A673 (cell line): ENCODE measurements around the gene PLEKHM1. TPM values are rescaled to one million over a fixed set of nuclear protein-coding genes. Genes with fewer than 3 reads are reported as not detected.

ENCODE experiments used
- BruUV-seq: library from RNA; stranded (reverse); fragments of 400-500 nt; replicated peaks from 2 replicates; lab custom pipeline; 2021; lab: Mats Ljungman, UMichigan
- CTCF ChIA-PET: fragments of 300-600 bp; sonication (Branson Sonifier 250); formaldehyde crosslinking; loops from one replicate; lab custom pipeline; 2022; ENCODE audit warnings: antibody characterized with exemption; lab: Charles Lee
- POLR2A ChIA-PET: fragments of 300-600 bp; sonication (Branson Sonifier 250); formaldehyde crosslinking; loops from one replicate; lab custom pipeline; 2022; ENCODE audit warnings: antibody characterized with exemption; ENCODE audit not compliant: low non-redundant PET; lab: Charles Lee
- DNase-seq: peaks from one replicate; pipeline ENCODE4 v3.0.0-alpha.2; 2015; ENCODE audit warnings: low spot score
- H3K27ac ChIP-seq: fragments of 200-600 bp; sonication (generic); 2 replicates; pipeline ENCODE4 v1.5.1; 2016; ENCODE audit warnings: mixed run types, low read depth, mild to moderate bottlenecking, mixed read lengths, antibody characterized with exemption, low read length; ENCODE audit not compliant: poor library complexity, severe bottlenecking
- H3K27me3 ChIP-seq: fragments of 200-600 bp; sonication (generic); replicated peaks from 2 replicates; pipeline ENCODE4 v1.6.1; 2017; ENCODE audit warnings: mixed run types, low read depth, mild to moderate bottlenecking, mixed read lengths, antibody characterized with exemption, low read length; ENCODE audit not compliant: insufficient read depth, poor library complexity
- H3K36me3 ChIP-seq: fragments of 200-600 bp; sonication (generic); 2 replicates; pipeline ENCODE4 v1.6.1; 2016; ENCODE audit warnings: mixed run types, mild to moderate bottlenecking, mixed read lengths, antibody characterized with exemption, low read length; ENCODE audit not compliant: insufficient read depth, poor library complexity, severe bottlenecking
- H3K4me1 ChIP-seq: fragments of 200-600 bp; sonication (generic); 2 replicates; pipeline ENCODE4 v1.6.1; 2017; ENCODE audit warnings: mixed run types, mild to moderate bottlenecking, mixed read lengths, antibody characterized with exemption, low read length; ENCODE audit not compliant: insufficient read depth, poor library complexity, severe bottlenecking
- H3K4me3 ChIP-seq: fragments of 200-600 bp; sonication (generic); 2 replicates; pipeline ENCODE4 v1.5.1; 2016; ENCODE audit warnings: low read depth, mixed run types, mild to moderate bottlenecking, mixed read lengths, low read length; ENCODE audit not compliant: poor library complexity, severe bottlenecking
- H3K9me3 ChIP-seq: fragments of 200-600 bp; sonication (generic); 2 replicates; pipeline ENCODE4 v1.6.1; 2016; ENCODE audit warnings: mixed run types, low read depth, mild to moderate bottlenecking, mixed read lengths, antibody characterized with exemption, low read length; ENCODE audit not compliant: poor library complexity, severe bottlenecking
- CTCF ChIP-seq: fragments of 300-800, 200-600 bp; sonication (generic); conservative IDR thresholded peaks from 2 replicates; pipeline ENCODE4 v1.5.1; 2017; ENCODE audit warnings: low read depth, mild to moderate bottlenecking, antibody characterized with exemption, low read length, moderate library complexity, mixed read lengths
- EZH2 ChIP-seq: fragments of 200-600 bp; sonication (generic); IDR thresholded peaks from 2 replicates; pipeline ENCODE4 v1.6.1; 2017; ENCODE audit warnings: borderline replicate concordance, low read depth, mild to moderate bottlenecking, mixed read lengths, antibody characterized with exemption, low read length; ENCODE audit not compliant: poor library complexity, severe bottlenecking
- intact Hi-C: fragments of 100-400 bp; cut with micrococcal nuclease; formaldehyde crosslinking; loops from one replicate; pipeline ENCODE4 v1.10.0; 2022; ENCODE audit not compliant: unreplicated experiment
- total RNA-seq: library from RNA; stranded (reverse); gene quantifications from 2 replicates; pipeline ENCODE4 v1.2.3, GENCODE V29; 2021

Gene PLEKHM1
- total RNA-seq, 1 experiment from 2014 or later, result 11.9 TPM

GRCh38 chr17:45394091-45394490, 96.4 kb downstream of the PLEKHM1 start:
- DNase-seq, result no peak
- POLR2A ChIA-PET, result no interaction called here

GRCh38 chr17:45393411-45393810, 97.1 kb downstream of the PLEKHM1 start:
- H3K9me3 ChIP-seq, result no peaks in the 10 kb centered on the region
- DNase-seq, result no peak
- no peaks in the 10 kb centered on the region for H3K27me3 ChIP-seq
- BruUV-seq, result no TSS peak
- ChIA-PET POLR2A (no interaction called here), CTCF (no interaction called here)
- intact Hi-C loops, result no loop called here
- no peaks in the 10 kb centered on the region for H3K4me1 ChIP-seq
- no peaks in the 10 kb centered on the region for H3K36me3 ChIP-seq
- no peak overlapping the region for H3K4me3 ChIP-seq
- H3K27ac ChIP-seq, result no peak overlapping the region
- no peak for TF ChIP-seq CTCF
- TF ChIP-seq EZH2, result no peak

More at GRCh38 chr17:45394091-45394490, 96.4 kb downstream of the PLEKHM1 start:
- H3K4me3 ChIP-seq, result no peak overlapping the region
- no peaks in the 10 kb centered on the region for H3K27me3 ChIP-seq
- no peaks in the 10 kb centered on the region for H3K4me1 ChIP-seq
- BruUV-seq, result no TSS peak
- CTCF ChIA-PET, result no interaction called here
- no peaks in the 10 kb centered on the region for H3K9me3 ChIP-seq
- H3K27ac ChIP-seq, result no peak overlapping the region
- H3K36me3 ChIP-seq, result no peaks in the 10 kb centered on the region
- intact Hi-C loops, result no loop called here
- TF ChIP-seq CTCF (no peak), EZH2 (no peak)

- H3K36me3 ChIP-seq, result no peaks in the 10 kb centered on the region
- no peak overlapping the region for H3K4me3 ChIP-seq
- H3K27ac ChIP-seq, result no peak overlapping the region
- intact Hi-C loops, result no loop called here
- H3K9me3 ChIP-seq, result no peaks in the 10 kb centered on the region
- POLR2A ChIA-PET, result no interaction called here
- no peak for DNase-seq
- TF ChIP-seq EZH2 (no peak), CTCF (no peak)
- no TSS peak for BruUV-seq
- no peaks in the 10 kb centered on the region for H3K4me1 ChIP-seq
- H3K27me3 ChIP-seq, result no peaks in the 10 kb centered on the region
- CTCF ChIA-PET, result no interaction called here
These were observed 98.6 kb downstream of the PLEKHM1 start for GRCh38 chr17:45391918-45392317.
